ENCODE data around the gene SLC22A23.

SLC22A23 gene

DNA sequence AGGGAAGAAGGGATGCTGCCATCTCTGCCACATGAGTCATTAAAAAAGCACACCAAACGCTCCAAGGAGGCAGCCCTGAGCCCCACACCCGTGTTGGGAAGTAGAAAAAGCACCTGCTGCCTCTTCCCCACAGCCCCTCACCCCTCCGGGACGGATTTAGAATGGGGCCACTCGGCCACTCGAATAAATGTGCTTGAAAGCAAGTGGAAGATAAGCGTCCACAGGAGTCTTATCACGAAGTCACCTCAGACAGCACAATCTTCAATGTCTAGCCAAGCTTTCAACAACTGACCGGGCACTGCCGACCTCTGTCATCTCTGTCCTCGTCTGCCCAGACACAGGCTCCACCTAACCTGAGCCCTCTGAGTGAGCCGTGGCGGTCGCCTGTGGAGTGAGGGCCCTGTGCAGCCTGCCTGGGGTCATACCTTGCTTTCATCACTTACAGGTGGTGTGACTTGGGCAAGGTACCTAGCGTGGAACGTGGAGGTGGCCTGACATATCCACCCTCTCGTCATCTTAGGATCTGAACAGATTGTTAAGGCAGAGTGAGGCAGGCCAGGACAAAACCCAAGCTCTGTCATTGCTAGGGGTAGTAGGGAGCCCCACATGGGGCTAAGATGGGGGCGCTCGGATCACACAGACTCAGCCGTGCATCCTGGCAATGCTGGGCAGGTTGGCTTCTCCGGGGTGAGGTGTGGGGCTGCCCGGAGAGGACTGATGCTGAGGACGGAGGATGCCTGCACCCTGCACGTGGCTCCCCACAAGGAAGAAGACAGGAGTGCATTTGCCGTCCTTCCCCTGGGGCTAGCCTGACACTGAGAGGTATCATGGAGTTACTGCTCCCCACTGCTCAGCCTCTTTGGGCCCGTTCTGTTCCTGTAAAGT is 163.3 kb downstream of the SLC22A23 start:
- DNase-seq = no peak

DNA sequence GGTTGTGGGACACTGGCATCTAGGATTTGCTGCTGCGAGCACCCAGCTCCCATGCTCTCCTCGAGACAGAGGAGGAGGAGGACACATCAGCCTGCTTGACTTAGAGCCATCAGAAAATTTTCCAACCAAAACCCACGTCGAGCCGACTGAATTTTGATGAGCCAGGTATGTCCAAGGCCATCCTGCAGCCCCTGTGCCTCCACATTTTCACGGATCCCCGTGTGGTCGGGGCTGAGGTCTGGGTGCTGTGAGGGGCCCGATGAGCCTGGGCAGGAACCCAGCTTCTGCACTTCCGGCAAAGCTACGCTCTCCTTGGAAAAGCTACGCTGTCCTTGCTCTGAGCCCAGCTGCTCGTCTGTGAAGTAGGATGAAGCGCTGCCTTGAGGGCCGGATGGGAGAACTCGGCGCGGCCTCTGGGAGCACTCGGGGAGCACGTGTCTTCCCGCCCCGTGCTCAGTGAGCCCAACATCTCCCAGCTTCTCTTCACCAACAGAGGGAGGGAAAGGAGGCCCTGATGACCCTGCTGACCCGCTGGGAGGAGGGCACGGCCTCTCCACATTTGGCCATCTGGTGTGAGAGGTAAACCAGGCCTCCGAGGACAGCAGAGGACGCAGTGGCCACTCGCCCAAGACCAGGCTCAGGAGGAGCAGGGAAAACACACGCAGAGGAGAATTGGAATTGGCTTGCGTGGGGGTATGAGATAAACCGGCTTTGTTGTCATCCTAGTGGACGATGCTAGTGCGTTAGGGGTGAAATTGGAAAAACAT is 164.2 kb downstream of the SLC22A23 start:
- DNase-seq = no peak

DNA sequence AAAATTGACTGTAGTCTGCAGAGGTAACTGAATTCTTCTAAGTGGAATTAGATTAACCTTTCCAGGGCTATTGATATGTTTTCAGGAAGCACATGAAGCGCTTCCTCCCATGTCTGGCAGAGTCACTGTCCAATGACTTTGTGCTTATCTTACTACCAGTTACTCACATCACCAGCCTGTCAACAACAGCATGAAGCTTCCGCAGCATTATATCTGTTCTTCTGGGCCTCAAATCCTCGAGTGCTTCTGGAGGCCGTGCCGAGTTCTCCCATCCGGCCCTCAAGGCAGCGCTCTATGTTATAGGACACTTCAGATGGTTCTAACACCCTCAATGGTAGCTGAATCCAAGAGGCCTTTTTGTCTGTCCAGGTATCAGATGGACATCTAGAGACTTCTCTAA is 164.9 kb downstream of the SLC22A23 start:
- DNase-seq = no peak

DNA sequence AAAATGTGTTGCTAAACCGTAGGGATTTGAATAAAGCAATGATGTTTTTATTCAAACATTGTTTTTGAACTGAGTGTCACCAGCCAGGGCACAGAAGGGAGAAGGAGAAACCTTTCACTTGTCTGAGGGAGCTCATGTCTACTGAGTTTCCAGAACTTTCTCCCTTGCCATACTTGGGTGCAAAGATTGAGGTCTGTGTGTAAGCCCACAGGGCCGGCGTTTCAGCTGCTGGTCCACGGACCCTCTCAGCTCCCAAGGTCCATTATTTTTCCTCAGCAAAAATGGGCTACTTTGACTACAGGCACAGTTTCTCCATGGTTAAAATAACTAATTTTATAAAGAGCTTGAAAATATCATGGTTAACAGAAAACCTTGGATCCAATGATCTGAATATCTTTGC is 165.5 kb downstream of the SLC22A23 start:
- DNase-seq = no peak

DNA sequence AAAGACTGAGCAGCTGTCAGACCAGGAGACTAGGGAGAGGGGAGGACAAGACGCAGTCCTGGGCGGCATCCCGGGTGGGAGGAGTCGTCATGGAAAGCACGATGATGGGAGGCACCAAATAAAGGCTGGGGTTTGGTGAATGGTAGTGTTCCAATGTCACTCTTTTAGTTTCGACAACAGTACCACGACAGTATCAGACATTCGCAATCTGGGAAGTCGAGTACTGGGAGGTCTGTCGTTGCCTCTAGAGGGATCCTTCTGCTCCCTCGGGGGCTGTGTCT is 166.0 kb downstream of the SLC22A23 start:
- no peak for DNase-seq

DNA sequence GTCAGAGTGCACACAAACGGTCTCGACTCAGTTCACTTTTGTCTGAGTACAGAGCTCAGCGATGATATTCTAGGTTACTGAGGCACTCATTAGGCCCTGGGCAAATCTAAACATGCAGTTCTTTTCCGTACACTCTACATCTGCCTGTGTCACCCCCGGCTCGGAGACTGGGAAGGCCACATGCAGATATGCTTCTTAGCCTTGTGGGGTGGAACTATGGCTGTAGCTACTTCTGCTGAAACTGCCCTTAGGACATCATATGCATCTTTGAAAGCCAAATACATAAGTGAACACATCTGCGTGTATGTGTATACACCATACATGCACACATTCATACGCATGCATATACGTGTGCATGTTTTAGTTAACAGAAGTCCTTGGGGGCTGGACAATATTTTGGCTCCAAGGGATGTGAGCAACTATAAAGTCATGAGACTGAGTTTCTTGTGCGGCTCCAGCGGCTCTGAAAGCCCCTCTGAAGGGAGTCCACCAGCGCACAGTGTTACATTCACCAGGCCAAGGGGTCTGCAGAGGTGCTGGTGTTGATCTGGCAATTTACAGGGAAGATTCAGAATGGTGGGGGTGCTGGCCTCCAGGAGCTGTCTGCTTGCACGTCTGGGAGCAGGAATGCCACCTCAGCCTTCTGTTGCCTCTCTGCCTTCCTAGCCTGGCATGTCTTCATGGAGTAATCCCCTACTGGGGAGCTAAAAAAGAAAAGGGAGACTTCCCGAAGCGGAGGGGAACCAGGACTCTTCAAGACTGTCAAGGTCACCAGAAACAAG is 166.5 kb downstream of the SLC22A23 start:
- DNase-seq = no peak

DNA sequence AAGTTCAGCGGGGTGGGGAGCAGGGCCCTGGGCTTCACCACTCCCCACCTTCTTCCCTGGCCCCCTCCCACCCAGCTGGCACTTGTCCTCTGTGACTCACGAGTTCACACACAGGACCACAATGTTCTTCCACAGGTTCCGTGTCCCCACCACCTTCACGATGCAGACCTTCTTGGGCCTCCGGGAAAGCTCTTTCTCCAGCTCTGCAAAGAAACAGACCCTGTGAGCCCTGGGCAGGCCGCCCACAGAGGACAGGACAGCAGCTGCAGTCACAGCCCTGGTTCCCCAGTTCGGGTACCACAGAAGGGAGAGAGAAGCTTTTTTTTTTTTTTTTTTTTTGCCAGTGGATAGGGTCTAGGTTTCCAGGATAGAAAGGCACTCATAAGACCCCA is 167.2 kb downstream of the SLC22A23 start:
- no peak for DNase-seq

DNA sequence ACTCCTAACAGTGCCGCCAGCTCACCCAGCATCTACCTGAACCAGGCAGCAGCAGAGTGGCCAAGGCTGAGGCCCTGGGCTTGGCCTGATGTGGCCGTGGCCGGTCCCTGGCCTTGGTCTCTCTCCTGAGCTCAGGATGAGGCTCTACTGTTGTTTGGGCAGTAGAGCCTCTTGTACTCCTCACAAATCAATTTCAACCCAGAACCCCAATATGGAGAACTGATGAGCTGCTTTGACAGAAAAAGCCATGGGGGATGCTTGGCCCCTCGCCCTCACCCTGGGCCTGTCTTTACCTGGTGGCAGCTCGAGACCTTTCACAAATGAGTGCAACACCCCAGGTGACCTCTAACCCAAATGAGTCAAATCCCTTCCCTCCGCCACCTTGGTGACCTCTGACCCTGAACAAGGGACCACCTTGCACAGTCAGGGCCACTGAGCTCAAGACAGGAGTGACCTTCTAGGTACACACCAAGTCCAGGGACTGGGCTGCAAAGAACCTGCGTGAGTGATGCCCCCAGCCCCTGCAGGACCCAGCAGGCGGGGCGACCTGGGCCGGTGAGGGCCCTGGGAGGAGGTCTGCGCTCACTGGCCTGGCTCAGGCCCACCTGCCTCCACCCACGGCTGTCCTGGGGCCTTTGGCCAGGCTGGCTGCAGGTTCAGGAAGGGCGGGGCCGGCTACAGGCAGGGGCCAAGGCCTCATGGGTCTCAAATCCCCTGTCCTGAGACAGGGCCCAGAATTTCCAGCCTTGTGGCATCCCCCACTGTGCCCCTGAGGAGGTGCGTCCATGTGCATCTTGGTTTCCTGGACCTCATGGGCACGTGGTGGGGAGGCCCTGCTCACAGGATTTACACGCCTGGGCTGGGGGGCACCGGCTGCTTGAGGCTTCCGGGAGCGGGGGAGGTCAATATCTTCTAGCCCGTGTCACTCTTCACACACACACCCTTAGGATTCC is 167.9 kb downstream of the SLC22A23 start:
- DNase-seq = no peak

DNA sequence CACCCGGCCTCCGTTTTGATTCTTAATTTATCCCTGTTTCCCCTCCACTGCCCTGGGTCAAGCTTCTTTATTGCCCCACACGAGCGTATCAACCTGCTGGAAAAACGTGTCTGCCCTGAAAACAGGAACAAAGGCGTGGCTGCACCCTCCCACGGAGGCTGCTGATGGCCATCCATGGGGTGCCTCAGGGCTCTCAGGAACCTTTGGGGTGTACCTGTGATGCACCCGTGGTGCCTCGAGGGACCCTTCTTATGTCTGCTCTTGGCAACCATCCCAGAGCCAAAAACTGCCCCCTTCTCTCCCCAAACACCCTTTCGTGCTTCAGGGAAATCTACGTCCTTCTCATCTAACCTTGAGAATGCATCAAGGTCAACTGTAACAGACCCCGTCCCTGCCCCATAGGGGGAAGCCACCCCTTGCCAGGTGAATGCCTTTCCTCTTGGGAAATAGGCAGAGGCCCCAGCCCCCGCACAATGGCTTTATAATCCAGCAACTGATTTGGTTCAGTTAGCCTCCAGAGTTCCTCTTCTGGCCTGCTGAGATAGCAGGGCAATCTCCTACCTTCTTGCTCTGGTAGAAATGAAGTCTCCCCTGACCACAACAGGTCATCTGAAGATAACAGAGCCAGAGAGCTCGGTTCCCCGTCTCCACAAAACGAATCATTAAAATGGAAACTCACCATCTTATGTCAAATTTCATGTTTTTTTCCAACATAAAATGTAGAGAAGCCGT is 168.7 kb downstream of the SLC22A23 start:
- DNase-seq = no peak

DNA sequence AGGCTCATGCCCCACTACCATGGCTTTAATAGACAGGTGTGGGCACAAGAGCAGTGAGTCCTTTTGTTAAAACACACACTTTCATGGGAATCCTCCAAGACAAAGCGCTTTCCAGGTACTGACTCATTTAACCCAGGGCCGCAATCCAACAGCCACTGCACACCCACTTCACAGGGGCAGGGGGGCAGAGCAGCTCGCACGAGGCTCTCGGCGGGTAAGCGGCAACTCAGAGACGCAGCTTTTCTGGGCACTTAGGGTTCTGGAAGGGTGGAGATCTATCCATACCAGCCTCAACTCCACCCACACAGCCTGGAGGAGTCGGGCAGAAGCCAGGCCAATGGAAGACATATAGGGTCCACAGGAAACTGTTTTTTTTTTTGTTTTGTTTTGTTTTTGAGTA is 169.5 kb downstream of the SLC22A23 start:
- DNase-seq = no peak

DNA sequence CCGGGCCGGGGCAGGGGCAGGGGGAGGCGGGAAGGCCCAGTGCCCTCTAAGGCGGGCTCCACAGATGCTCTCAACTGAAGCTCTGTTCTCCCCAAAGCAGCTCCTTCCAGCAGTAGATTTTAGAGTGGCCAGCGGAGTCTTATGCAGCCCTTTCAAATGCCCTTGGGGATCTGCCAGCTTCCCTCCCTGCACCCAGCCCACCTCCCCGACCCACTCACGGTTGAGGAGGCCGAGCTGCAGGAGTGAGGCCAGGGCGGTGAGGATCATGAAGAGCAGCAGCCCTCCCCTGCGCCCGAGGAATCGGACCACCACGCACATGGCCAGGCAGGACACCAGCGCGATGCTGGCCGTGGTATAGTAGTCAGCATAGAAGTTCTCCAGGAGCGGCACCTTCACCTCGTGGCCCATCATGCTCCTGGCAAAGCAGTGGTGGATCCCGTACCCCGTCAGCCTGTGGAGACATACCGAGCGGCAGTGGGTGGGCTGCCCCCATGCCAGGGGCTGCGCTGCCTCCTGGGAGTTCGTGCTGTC is 170.1 kb downstream of the SLC22A23 start:
- DNase-seq = no peak

DNA sequence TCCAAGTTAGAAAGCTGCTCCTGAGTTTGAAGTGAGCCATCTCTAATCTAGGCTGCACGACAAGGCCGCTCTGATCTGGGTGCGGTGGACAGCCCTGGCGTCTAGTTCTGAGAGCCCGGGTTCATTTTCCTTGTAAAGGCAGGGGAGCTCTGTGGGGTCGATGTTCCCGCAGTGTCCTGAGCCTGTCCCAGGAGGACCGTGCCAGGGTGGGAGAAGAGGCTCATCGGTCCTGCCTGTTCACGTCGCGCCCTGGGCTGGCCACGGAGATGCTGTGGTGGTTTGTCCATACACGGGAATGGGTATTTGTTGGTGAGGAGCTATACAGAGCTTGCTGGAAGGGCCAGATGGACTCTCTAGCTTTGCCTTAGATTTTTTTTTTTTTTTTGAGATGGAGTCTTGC is 171.1 kb downstream of the SLC22A23 start:
- DNase-seq = no peak

DNA sequence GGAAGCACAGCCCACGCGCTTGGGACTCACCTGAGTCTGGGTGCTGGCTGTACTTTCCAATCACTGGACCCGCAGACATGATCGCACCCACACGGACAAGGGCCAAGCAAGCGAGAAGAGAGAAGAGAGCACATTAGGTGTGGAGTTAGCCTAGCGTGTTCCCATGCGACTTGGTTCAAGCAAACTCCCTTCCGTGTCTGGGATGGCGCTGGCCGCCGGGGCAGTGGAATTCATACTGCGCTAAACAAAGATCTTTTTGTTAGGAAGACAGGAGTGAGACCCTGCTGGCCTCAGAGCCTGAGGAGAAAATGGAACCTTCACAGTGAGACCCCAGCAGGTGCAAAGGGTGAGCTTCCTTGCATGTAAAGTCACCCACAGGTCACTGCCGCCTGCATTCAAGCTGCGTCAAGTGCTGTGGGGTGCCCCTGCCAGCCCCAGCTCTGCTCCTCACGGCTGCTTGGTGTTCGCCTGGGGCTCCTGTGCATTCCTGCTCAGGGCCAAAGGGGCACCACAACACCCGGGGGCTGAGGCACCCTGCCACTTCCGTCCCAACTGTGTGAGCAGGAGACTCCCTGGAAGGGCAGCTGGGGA is 171.7 kb downstream of the SLC22A23 start:
- DNase-seq = no peak

DNA sequence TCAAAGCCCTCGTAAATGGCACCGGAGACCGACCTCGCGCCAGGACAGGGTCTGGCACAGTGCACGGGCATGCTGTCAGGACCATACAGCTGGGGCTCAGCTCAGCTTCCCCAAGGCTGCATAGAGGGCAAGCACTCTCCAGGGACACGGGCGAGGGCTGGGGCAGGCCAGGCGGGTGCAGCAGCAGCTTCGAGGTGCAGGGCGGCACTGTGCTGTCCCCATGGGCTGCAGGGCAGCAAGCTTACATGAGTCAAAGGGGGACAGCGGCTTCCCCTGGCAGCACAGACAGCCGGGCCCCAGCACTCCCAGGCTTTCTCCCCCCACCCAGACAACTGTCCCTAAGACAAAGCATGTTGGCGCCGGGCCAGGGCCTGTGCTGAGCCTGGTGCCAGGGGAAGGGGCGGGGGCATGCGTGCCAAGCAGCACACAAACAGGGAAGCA is 172.4 kb downstream of the SLC22A23 start:
- DNase-seq = no peak

DNA sequence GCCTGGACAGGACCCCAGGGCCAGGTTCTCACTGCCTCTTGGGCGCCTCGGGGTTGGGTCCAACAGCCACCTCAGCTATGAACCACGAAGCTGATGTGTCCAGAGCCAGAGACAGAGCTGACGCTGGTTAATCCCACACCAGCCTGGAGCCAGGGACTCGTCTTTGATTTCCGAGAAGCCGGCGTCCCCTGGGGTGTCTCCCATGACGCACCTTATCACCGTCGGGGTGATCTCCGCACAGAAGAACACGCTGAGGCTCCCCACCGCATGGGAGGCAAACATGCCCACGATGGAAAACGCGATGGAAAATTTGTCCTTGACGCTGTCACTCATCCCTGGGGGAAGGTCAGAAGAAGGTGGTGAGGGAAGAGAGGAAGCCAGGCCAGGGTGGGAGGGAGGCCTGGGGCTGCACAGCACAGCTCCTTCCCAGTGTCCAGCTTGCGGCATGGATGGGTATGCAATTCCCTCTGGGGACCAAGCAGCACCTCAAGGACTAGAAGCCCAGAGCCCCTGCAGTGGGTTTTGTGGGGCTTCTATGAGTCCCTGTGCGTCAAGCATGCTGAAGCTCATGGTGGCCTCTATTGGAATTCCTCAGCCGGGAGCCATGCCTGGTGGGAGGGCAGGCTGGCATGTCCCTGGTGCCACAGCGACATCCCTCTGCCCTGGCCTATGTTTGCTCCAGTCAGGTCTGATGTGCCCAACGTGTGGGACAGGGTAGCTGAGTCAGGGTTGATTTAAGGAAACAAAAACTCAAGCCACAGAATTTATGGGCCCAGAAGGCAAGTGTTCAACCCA is 173.0 kb downstream of the SLC22A23 start:
- no peak for DNase-seq

DNA sequence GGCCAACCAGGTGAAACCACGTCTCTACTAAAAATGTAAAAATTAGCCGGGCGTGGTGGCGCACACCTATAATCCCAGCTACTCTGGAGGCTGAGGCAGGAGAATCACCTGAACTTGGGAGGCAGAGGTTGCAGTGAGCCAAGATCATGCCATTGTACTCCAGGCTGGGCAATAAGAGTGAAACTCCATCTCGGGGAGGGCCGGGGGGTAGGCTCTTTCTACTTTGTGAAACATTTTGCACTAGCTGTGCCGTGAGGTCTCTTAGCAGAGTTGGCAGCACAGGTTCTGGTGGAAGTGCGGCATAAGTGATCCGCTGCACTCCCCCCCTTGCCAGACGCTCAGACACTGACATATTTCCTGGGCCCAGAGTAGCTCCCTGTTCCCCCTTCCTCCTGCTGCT is 173.6 kb downstream of the SLC22A23 start:
- DNase-seq = no peak

DNA sequence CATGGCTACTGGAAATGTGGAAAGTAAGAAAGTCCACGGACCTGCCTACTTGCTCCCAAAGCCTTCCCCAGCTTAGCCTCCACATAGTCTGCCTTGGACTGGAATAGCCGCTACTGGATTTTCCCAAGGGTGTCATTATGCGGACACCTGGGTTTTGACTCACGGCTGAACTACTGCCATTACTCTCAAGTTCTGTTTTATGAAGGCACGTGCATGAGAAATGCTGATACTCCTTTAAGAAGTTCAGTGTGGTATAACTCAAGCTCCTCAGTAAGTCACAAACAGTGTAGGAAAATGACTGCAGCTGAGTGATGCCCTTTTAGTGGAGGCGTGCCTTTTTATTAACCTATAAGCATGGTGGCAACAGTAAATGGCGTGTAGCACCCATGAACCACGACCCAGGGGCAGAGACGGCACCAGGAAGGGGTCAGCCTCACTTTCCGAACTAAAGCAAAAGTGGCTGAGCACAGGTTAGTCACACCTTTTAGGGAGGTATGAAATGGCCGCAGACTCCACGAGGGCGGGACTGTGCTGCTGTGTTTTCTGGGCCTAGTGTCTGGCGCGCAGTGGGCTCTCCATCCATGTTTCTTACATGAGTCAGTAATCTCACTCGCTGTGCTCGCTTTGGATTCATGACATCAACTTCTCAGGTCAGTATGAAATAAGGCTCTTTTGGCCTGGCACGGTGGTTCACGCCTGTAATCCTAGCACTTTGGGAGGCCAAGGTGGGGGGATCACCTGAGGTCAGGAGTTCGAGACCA is 174.2 kb downstream of the SLC22A23 start:
- DNase-seq = no peak

DNA sequence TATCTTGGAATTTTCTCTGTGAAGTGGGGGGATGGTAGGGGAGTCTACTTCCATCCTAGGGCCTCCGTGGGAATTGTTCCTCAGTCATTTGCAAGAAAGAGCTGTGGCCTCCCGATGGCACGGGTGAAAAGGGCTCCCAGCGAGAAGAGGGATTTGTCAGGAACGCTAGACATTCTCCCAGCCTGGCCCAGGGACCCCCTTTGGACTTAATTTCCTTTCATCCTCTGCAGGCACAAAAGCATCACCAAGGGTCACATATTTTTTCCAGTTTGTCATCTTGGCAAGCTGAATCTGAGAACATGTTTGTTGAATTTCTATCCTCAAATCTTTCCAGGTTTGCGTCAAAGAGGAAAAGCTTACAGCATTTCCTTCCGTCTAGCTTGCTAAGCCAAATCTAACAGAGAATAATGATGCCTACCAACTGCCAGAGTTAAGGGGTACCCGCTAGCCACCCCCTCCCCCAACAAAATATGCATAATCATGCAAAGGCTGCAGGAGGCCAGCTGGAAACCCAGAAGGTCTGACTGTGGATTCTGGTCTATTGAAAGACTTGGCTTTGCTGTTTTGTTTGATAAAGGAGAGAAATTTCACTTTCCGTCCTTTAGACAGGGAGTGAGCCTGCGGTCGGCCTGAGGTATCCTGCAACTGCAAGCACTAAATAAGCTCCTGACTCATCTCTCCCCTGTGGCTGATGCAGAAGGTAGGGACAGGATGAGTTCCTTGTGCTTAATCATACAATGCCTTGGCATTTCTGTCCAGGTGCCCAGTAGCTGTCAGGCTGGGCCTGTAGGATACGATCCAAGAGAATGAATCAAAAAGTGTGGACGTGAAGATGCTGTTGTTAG is 175.0 kb downstream of the SLC22A23 start:
- DNase-seq = no peak

Data from NCI-H2227 treated with DMSO at 0.1 percent for 48 hours (cell line).